Measurements from ENCODE around the gene UBXN11. TPM values are rescaled to one million over a fixed set of nuclear protein-coding genes. Genes with fewer than 3 reads are reported as not detected.
A peak's percentile ranks its signal among the peaks of the same experiment; 100 is the strongest.

UBXN11 gene
- total RNA-seq, 1 donor from 2014 or later: 21.3 TPM

- DNase-seq (ENCODE audit: low spot score): no peak
Observed at GRCh38 chr1:26269198-26269550, 37.3 kb downstream of the UBXN11 start.

DNA sequence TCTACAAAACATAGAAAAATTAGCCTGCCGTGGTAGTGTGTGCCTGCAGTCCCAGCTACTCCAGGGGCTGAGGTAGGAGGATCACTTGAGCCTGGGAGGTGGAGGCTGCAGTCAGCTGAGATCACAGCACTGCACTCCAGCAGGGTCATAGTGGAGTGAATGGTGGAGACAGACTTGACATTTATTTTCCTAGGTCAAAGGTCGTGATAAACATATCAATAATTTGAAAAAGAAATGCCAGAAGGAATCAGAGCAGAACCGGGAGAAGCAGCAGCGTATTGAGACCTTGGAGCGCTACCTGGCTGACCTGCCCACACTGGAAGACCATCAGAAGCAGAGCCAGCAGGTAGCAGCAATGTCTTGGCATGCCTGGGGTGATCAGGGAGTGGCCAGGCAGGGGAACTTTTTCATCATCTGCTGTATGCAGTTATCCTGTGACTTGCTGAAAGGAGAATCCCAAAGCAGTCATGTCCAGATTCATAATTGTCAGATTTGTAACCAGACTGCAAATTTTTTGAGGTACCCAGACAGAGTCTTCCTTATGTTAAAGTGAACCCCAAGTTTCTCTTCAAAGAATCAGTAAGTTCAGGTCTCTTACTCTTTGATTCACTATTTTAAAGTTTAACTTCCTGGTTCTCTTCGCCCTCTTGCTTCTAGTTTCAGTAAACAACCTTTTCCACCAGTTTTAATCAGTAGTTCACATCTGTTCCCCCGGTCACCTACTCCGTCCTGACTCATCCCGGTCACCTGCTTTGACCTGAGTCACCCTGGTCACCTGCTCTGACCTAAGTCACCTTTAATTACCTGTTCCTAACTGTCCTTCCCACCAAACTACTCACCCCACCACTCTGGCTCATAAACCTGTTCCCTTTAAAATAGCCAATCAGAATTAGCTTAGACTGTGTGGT, 37.9 kb downstream of the UBXN11 start:
- DNase-seq (ENCODE audit: low spot score): no peak

DNA sequence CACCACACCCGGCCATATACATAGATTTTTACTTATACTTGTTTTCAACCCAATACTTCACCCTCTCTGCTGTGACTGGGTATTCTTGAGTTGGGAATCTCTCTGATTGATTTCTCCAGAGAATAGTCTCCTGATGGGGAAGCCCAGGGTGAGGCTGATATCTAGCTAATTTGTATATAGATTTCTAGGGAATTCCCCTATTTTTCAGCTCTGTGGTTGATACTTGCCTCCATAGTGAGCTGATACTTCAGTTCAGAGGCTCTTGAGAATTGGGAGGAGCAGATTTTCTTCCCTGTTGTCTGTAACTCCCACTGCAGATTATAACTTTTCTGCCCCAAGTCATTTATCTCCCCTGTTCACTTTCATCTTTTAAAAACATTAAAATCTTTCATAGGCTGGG, 41.0 kb downstream of the UBXN11 start:
- DNase-seq (ENCODE audit: low spot score): no peak

DNA sequence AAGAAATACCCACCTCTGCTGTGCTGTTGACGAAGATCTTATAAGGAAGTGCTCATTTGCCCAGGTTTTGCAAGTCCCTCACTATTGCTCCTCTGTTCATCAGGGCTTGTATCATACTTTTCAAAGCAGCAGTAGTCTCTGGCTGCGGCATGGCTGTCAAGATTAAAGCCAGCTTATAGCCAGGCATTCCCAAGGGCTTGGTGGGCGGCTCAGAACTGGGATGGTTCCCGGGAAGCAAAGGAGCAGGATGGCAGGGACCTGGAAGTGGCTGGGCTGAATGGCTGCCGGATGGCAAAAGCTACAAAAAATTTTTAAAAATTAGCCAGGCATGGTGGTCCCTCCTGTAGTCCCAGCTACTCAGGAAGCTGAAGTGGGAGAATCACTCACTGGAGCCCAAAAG, 43.2 kb downstream of the UBXN11 start:
- DNase-seq (ENCODE audit: low spot score): no peak

- no peak for DNase-seq (ENCODE audit: low spot score)
Observed at GRCh38 chr1:26259578-26259977, 46.9 kb downstream of the UBXN11 start.

DNA sequence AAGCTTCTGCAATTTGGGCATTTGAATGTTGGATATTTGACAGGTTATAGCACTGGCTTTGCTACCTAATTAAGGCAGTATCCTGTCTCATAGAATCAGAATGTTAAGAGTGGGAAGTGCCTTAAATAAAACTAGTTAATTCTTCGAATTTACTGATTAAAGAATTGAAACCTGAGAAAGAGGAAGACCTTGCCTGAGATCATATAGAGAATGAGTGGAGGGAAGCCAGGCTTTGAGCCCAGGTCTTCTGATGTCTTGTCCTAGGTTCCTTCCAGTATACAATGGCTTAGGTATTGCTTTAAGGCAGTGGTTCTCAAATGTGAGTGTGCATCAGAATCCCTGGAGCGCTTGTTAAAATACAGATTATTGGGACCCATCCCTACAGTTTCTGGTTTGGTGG, 47.4 kb downstream of the UBXN11 start:
- DNase-seq (ENCODE audit: low spot score): no peak

GRCh38 chr1:26257222-26257621, 49.2 kb downstream of the UBXN11 start:
- no peak for DNase-seq (ENCODE audit: low spot score)

GRCh38 chr1:26254404-26254803, 52.0 kb downstream of the UBXN11 start:
- no peak for DNase-seq (ENCODE audit: low spot score)

DNA sequence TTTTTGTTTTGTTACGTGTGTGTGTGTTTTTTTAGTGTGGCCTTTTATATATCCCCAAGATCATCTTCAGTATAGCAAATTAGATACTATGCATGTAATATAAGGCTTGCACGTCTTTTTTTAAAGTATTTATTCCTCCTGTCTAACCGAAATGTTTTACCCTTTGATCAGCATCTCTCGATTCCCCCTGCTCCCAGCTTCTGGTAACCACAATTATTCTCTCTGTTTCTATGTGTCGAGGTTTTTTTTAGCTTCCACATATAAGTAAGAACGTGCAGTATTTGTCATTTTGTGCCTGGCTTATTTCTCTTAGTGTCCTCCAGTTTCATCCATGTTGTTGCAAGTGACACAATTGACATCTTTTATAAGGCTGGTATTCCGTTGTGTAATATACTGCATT, 53.7 kb downstream of the UBXN11 start:
- DNase-seq (ENCODE audit: low spot score): no peak

DNA sequence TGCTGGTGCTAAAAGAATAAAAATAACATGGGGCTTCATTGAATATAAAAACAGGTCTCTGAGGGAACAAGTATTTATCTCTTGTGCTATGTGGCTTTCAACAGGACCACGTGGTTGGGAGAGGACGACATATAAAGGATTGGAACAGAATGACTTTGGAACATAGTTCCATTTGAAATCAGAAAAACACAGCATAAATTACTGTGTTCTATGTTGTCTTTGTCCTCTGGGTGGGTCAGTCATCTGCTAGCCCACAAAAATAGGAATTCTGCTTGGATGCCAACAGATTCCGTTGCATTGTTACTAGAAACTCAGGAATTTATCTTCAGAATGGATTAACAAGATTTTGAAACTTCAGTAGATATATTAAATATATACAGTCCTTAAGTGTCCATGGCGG, 66.5 kb downstream of the UBXN11 start:
- DNase-seq (ENCODE audit: low spot score): no peak

DNA sequence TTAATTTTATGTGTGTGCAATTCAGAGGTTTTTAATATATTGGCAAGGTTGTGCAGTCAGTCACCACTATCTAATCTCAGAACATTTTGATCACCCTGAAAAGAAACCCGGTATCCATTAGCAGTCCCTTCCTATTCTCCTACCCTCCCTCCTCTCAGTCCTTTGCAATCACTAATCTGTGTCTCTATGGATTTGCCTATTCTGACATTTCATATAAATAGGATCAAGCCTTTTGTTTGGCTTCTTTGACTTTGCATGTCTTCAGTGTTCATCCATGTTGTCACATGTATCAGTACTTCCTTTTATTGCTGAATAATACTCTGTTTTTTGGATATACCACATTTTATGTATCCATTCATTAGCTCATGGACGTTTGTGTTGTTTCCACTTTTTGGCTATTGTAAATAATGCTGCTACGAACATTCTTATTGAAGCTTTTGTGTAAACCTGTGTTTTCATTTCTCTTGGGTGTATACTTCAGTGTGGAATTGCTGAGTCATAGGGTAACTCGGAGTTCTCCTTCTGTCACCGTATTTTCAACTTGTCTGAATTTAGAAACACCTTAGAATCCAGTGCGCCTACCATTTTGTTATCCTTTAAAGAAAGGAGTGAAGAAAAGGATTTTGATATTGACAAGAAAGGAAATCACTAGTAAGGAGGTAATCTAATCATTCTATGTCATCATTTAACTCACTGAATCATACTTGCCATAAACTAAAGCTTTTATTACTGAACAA, 69.0 kb downstream of the UBXN11 start:
- no peak for DNase-seq (ENCODE audit: low spot score)

DNA sequence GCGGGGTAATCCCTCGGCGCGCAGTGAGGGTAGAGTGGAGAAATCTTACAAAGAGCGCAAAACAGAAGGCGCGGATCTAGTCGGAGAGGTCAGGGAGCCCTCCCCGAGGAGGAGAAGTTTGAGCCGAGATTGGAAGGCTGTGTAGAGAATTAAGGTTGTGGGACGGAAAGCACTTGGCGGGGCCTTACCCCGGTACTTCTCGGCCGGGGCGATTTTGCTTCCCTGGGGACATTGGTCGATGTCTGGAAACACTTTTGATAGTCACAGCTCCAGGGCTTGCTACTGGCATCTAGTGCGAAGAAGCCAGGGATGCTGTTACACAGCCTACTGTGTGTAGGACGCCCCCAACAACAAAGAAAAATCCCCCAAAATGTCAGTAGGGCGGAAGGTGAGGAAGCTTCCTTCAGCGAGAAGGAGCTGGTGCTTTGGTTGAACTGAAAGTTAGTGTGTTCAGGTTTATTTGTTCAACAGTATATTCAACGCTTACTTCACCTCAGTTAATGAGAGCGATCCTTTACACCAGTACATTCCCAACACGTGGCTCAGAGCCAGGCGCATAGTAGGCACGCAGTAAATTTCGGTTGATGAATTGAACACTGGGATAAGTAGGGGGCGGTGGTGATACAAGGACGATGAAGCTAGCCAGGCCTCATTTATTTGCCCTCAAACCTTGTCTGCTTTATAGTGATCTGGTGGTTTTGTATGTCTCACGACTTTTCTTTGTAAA, 71.6 kb downstream of the UBXN11 start:
- DNase-seq (ENCODE audit: low spot score): no peak

- DNase-seq (ENCODE audit: low spot score): peak; percentile 99
Observed at GRCh38 chr1:26233903-26234643, 72.4 kb downstream of the UBXN11 start, which contains the start of gene CEP85. Gene CEP85 (plus strand): TSS chr1:26234200. CDS start chr1:26239784, 5,584 bp downstream.

Other genes with a start within 250 kb of the UBXN11 start
- gene TRIM63, start 239.0 kb downstream of the UBXN11 start, total RNA-seq: 6.1 TPM
- 19.0 TPM for gene PDIK1L, start 194.8 kb downstream of the UBXN11 start, total RNA-seq
- 2.8 TPM for gene FAM110D, start 147.6 kb downstream of the UBXN11 start, total RNA-seq
- gene C1orf232, start 137.7 kb downstream of the UBXN11 start, total RNA-seq: not detected
- 28.1 TPM for gene ZNF593, start 136.7 kb downstream of the UBXN11 start, total RNA-seq
- 0.29 TPM for gene ZNF593OS, start 134.8 kb downstream of the UBXN11 start, total RNA-seq
- 36.0 TPM for gene CNKSR1, start 129.1 kb downstream of the UBXN11 start, total RNA-seq
- not detected for gene CATSPER4, start 116.0 kb downstream of the UBXN11 start, total RNA-seq
- 10.0 TPM for gene CEP85, start 72.4 kb downstream of the UBXN11 start, total RNA-seq
- 133 TPM for gene SH3BGRL3, start 26.6 kb downstream of the UBXN11 start, total RNA-seq
- gene CD52, start 11.3 kb upstream of the UBXN11 start, total RNA-seq: 21.1 TPM
- 25.5 TPM for gene CRYBG2, start 47.5 kb upstream of the UBXN11 start, total RNA-seq
- 2.9 TPM for gene ZNF683, start 66.1 kb upstream of the UBXN11 start, total RNA-seq
- 1.4 TPM for gene LIN28A, start 104.2 kb upstream of the UBXN11 start, total RNA-seq
- gene DHDDS, start 125.7 kb upstream of the UBXN11 start, total RNA-seq: 42.3 TPM
- gene HMGN2, start 165.8 kb upstream of the UBXN11 start, total RNA-seq: 236 TPM
- 49.2 TPM for gene RPS6KA1, start 223.1 kb upstream of the UBXN11 start, total RNA-seq